ENCODE measurements around the gene GNAI2.

The GNAI2 gene

DNA sequence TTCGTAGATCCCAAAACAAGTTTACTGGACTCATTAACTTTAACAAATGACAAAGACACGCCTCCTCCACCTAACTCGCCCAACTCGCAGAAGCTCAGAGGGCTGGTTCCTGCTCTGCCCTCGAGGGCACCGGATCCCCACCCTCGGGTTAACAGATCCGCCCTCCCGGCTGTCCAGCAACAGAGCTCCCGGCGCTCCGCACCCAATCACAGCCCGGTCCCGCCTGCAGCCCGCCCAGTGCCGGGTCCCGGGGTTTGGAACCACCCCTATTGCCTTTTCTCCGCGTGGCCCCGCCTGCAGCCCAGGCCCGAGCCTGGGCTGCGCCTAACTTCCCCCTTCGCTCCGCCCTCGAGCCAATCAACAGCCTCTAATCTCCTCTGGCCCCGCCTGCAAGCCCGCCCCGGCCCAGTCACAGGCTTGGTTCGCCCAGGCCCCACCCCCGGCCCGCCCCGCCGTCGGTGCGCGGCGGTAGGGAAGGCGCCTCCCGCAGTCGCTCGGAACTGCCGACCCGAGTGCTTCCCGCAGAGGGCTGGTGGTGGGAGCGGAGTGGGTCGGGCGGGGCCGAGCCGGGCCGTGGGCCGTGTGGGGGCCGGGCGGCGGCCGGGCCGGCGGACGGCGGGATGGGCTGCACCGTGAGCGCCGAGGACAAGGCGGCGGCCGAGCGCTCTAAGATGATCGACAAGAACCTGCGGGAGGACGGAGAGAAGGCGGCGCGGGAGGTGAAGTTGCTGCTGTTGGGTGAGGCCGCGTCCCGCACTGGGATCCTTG, at the start of gene GNAI2:
TSS of gene GNAI2 (plus strand) at position 489 of the 768 bp plus-strand sequence. CDS start at position 621, 132 bp downstream.
- DNase-seq, result peak; percentile 66 to 95

DNA sequence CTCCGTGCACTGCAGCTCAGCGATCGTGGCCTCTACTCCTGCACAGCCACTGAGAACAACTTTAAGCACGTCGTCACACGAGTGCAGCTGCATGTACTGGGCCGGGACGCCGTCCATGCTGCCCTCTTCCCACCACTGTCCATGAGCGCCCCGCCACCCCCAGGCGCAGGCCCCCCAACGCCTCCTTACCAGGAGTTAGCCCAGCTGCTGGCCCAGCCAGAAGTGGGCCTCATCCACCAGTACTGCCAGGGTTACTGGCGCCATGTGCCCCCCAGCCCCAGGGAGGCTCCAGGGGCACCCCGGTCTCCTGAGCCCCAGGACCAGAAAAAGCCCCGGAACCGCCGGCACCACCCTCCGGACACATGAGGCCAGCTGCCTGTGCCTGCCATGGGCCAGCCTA, 48.3 kb upstream of the GNAI2 start:
- DNase-seq, result no peak

DNA sequence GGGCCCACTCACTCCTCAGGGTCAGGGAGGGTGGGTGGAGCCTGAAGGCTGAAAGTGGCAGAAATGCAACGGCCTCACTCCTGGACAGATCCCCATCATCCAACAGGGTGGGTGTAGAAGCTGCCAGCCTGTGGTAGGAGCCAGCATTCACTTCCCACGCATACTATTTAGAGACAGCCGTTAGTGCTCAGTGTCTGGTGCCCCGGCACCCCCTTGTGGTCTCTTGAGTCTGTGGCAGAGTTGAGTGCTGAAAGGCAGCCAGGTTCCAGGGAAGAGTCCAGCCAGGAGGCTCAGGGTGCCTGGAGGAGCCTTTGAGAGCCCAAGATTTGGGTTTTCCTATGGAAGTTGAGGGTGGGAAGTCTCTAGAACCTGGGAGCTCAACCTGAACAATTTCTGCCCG, 46.7 kb upstream of the GNAI2 start:
- no peak for DNase-seq

DNA sequence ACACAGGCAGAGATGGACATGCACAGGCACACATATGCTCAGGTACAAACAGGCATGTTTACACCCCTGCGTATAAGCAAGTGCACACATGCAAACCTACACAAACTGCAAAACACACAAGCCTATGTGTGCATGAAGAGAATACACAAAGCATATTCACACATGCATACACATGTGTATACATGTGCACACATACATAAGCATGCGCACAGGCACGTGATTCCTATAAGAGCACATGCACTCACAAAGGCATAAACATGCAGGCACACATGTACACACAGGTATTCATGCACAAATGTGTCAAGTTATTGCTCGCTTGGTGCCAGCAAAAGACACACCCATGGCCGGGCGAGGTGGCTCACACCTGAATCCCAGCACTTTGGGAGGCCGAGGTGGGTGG, 46.0 kb upstream of the GNAI2 start:
- DNase-seq, result no peak

DNA sequence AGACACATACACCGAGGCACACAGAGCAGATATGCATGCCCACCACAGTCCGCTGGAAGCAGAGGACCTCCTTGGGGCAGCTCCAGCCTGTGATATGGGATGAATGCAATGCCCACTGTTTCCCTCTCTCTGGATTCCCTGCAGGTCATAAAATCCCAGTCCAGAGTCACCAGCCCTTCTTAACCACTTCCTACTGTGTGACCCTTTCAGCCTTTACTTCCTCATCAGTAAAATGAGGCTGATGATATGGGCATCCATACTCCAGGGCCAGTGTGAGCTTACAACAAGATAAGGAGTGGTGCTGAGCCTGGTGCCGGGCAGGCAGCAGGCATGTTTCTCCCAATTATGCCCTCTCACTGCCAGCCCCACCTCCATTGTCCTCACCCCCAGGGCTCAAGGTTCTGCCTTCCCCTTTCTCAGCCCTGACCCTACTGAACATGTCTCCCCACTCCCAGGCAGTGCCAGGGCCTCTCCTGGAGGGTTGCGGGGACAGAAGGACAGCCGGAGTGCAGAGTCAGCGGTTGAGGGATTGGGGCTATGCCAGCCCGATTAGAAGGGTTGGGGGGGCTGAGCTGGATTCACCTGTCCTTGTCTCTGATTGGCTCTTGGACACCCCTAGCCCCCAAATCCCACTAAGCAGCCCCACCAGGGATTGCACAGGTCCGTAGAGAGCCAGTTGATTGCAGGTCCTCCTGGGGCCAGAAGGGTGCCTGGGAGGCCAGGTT, 44.9 kb upstream of the GNAI2 start, which contains the start of gene GNAT1:
TSS of gene GNAT1 (plus strand) at position 675 of the 725 bp plus-strand sequence. CDS start 116 bp downstream, outside the sequence.
- DNase-seq, result no peak

DNA sequence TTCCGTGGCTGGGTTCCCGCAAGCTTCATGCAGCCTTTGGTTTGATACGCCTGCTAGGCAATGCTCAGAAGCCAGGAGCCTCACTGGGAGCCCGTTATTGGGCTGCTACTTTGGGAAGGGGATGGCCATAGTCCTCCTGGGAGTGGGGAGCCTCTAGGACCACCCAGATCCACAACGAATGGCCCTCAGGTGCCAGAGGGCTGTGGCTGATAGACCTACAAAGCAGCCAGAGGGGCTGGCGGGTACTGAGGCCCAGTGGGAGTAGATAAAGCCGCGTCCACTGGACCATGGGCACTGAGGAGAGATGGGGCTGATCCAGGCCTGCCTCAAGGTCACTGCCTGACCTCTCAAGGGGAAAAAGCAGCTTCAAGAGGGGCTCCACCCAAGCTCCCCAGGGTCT, 43.9 kb upstream of the GNAI2 start:
- DNase-seq, result no peak

DNA sequence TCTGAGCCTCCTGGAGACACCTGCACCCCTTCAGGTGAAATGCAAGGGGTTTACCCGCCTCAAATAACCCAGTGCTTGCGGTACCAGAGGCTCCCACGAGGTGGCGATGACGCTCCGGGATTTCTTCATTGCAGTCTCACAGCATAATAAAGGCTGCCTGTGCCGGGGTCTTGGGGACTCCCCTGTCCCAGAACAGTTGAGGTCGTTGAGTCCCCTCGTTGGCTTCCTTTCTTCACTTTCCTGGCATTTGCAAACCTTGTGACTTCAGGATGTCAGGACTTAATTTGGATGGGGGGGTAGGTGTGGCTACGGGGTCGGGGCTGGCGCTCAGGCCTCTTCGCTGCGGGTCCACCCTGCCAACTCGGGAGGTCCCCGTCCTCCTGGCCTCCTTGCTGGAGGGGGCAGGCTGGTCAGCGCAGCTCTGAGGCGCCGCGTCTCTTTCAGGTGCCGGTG, 43.3 kb upstream of the GNAI2 start:
- peak; percentile 48 to 53 for DNase-seq

DNA sequence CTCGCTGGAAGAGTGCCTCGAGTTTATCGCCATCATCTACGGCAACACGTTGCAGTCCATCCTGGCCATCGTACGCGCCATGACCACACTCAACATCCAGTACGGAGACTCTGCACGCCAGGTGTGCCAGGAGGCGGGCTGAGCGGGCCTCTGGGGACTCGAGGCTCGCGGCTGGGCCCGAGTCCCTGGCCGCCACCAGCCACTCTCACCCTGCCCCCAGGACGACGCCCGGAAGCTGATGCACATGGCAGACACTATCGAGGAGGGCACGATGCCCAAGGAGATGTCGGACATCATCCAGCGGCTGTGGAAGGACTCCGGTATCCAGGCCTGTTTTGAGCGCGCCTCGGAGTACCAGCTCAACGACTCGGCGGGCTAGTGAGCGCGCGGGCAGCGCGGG, 42.7 kb upstream of the GNAI2 start:
- no peak for DNase-seq

DNA sequence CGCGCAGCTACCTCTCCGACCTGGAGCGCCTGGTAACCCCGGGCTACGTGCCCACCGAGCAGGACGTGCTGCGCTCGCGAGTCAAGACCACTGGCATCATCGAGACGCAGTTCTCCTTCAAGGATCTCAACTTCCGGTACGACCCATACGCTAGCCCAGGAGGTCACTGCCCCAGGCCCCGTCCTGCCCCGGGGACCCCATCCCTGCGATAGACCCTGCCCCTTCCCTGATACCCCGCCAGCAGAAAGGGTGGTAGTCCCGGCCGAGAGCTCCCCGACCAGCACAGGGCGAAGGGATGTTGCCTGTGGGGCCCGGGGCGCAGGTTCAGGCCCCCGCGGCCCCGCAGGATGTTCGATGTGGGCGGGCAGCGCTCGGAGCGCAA, 42.3 kb upstream of the GNAI2 start:
- DNase-seq, result no peak

DNA sequence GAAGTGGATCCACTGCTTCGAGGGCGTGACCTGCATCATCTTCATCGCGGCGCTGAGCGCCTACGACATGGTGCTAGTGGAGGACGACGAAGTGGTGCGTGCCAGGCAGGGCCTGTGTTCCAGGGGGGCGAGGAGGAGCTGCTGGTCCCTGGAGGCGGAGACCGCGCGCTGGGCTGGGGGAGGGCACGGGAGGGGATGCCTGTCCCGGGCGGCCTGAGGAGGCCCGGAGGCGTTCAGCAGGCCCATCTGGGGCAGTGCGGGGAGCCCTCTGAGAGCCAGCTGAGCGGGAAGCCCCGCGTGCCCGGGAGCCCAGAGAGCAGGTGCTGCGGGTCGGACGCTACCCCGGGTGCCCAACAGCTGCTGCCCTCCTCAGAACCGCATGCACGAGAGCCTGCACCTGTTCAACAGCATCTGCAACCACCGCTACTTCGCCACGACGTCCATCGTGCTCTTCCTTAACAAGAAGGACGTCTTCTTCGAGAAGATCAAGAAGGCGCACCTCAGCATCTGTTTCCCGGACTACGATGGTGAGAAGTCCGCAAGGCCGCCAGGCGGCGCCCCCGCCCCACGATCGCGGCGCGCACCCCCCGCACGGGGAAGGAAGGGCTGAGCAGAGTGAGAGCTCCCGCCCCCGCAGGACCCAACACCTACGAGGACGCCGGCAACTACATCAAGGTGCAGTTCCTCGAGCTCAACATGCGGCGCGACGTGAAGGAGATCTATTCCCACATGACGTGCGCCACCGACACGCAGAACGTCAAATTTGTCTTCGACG, 41.7 kb upstream of the GNAI2 start:
- no peak for DNase-seq

DNA sequence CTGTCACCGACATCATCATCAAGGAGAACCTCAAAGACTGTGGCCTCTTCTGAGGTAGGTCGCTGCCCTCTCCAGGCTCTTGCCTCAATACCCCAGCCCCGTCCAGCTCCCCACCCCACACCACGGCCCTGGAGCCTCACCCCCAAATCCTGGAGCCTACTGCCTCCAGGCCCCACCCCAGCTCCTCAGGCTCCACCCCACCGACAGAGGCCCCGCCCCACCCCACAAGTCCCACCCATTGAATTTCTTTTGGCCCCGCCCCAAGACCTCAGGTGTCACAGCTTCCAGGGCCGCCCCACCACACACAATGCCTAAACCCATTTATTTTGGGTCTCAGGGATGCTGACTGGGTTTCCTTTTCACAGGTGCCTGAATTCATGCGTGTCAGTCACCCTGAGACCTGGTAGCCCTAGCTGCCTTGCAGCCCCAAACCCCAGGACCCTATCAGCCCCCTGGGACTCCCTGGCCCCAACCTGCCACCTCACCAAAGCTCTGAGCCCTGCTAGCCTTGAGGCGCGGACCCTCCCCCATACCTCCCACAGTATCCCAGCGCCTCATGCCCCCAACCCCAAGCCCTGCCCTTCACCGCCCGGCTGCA, 41.0 kb upstream of the GNAI2 start:
- DNase-seq, result no peak

DNA sequence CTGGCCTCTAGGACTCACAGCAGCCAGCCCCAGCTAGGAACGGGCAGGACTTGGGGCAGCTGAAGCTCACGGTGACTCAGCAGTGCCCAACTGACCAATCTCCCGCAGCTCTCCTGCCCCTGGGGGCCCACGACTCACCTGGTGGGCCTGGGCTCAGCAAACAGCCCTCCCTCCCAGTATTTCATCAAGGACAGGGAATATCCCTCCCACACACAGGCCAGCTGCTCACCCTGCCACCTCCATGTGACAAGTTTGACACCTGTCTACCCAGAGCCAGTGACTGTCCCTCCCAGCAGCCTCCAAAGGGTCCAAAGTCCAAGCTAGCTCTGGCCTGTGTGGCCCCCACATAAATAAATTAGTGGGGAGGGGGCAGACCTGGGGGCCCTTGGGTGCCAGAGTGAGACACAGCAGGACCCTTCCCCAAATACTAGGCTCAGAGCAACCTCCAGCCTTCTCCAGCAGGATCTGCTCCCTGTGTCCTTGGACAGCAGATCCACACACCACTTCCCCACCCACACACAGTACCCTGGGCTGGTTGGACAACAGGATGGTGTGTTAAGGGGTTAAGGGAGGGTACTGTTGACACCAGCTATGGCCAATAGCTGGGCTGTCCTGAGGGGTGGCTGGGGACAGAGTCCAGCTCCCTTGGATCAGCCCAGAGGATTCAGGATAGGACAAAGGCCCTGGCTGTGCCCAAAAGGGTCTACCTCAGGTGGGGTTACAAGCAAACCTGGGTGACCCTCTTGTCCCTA, 40.3 kb upstream of the GNAI2 start:
- DNase-seq, result no peak

DNA sequence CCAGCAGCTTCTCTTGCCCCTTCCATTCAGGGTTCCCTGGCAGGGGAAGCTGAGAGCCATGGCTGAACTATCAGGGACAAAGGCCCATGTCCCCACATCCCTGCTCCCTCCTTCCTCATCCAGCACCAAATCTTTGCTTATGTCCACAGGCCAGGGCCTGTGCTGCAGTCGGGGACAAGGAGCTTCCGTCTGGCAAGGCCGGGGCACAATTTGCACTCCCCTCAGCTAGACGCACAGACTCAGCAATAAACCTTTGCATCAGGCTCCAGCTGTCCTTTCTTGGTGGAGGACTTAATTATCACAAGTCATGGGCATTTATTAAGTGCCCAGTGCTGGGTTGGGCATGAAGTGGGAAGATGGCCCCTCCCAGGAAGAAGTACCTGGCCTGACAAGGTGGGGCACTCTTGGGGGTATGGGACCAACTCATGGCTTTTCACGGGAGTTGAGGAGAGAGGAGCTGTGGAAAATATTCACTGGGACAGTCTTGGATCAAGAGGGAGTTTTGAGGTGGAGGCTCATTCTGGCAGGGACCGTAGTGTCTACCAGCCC, 39.7 kb upstream of the GNAI2 start:
- DNase-seq, result no peak

DNA sequence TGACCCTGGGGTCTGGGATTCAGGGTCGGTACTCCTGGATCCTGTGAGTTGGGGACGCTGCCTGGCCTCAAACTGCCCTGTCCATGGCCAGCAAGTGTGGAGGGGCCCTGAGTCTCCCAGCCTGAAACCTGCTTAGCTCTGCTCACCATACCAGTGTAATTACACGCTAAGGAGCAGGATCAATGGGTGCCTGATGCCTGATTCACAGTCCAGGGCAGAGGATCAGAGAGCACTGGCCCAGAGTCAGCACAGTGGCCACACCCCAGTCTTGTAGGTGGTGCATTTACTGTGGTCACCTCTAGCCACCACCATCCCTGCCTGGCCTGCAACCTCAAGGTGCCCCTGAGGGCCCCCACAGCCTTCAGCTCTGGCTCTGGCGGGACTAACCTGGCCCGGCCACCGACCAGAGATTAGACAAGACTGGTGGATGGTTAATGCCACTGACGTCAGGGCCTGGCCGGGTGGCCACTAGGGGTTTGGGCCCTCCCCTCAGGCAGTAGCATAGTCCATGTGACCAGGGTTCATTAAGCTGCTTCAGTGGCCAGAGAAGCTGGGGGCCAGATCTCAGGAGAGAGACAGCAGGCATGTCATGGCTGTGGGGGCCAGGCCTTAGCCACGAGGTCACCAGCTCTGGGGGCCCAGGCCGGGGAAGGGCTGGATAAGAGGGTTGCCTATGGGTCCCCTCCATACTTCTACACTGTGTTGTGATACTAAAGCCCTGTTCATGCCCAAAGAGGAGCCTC, 34.3 kb upstream of the GNAI2 start:
- no peak for DNase-seq

DNA sequence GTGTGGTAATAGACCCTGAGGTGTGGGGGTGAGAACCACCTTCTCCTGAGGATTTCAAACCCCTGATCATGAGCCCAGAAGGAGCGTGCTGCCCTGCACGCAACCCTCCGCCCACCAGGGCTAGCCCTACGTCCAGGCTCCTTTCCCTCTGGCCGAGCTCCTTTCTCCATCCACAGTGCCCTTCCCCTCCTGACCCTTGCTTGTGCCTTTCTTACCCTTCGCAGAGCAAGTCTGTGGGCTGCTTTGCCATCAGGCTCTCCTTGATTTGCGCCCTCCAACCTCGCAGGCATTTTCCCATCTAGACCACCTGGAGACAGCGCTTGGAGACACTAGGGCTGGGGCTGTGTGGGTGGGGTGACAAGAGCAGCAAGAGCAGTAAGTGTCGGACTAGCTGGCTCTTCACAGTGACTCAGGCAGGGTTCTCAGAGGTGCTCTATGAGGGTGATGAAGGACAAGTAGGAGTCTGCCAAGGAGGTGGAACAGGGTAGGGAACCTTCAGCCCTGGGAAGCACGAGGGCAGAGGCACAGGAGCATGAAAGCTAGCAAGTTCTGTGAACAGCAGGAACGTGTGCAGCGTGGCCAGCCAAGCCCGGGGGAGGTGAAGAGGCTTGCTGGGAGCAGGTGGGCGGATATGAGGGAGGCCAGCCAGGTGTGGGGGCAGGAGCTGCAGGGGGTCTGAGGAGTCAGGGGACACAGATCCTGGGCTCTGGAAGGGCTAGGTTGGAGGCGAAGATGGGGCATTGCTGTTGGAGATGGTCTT, 33.5 kb upstream of the GNAI2 start:
- DNase-seq, result no peak

DNA sequence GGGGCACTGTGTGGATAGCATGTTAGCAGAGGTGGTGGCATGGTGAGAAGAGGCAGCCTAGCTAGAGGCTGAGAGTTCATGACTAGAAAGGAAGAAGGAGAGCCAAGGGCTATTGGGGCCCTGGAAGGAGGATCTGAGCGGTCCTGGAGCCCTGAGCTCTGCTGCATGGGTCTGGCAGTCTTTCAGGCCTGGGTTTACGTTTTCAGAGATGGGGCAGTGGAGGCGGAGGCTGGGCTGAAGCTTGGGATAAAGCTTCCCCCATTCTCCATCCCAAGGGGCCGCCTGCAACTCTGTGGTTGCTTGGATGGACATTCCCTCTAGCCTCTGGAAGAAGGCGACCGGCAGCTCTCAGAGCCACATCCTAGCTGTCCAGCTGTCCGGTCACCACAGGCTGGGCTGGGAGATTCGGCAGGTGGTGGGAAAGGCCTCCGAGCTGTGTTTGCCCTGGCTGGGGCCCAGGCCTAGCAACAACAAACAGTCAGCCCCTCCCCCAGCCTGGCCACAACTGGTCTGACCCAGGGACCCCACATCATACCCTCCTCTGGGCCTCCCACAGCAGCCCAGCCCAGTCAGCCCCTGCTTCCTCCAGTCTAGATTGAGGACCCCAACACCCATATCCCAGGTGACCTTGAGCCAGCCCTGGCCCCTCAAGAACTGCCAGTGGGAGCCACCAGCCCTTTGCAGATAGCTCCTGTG, 32.7 kb upstream of the GNAI2 start:
- no peak for DNase-seq

DNA sequence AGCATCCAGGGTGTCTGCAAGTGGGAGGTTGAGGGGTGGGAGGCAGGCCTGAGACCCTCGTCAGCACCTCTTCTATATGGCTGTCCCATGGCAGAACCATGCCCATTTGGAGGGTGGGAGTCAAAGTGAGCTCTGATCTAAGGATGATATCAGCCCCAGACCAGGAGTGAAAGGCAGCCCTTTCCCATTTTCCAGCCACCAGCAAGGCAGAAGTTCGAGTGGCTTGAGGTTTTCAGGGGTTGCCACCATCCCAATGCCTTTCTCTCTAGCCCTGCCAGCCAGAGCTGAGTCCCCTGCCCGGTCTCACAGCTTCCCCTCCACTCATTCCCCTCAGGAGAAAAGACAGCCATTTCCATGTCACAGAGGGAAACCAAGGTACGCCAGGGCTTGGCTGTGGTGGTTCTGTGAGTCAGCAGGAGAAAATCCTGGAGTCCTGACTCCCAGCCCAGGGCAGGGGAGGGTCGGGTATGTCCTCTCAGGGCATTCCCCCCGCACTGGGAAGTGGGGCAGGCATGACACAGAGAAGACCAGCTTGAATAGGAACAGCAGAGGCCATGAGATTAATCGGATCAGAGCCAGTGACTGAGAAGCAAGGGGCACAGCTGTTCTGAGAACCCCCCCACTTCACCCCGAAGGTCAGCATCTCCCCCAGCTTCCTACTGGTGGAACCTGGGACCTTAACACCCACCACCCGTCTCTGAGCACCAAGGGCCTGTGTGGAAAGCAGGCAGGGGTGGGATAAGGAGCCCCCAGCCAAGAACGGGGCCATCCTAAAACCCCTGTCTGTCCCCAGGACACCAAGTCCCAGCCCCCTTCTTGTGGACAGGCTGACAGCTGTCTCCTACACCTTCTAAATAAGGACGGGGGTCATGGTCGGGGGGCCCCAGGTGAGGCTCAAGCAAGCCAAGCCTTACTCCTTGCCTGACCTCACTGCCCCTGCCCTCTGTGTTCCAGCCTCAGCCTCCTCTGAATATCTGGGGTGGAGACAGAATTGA, 31.9 kb upstream of the GNAI2 start:
- no peak for DNase-seq

DNA sequence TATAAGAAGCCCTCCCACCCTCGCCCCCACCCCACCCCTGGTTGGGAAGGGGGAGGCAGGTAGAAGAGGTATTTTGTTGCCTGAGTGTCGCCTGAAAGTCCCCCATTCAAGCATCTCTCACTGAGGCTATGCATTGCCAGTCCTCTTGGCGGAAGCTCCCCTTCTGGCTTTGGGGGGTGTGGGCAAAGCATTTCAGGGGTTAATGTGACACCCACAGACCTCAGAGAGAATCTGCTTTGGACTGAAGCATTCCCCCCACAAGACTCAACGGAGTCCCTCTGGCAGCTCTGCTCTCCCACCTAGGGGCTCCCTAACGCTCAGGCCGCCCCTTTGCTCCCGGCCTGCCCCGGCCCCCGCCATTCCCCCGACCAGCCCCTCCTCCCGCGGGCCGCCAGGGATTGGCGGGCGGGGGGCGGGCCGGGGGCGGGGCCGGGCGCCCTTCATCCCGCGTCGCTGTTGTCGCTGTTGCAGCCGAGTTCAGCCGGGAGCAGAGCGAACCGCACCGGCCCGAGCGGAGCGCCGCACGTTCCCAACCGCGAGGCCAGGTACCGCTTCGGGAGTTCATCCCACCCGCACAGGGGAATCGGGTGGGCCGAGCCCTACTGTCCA, 31.1 kb upstream of the GNAI2 start, which contains the start of gene SLC38A3:
TSS of gene SLC38A3 (plus strand) at position 468 of the 609 bp plus-strand sequence. CDS start 8,929 bp downstream, outside the sequence.
- no peak for DNase-seq

Measured in NCI-H187 (cell line).